Activated naive CD4-positive, alpha-beta T cell treated with anti-CD3 and anti-CD28 coated beads for 36 hours (primary cell): ENCODE data around the gene KRTAP19-4. TPM values are rescaled to one million over a fixed set of nuclear protein-coding genes. Genes with fewer than 3 reads are reported as not detected.

ENCODE experiments used
- CTCF ChIA-PET: fragments of 350-600 bp; sonication (Branson Sonifier 250); formaldehyde crosslinking; loops from one replicate; lab custom pipeline; 2021; ENCODE audit warnings: antibody characterized with exemption; lab: Charles Lee
- DNase-seq: peaks from one replicate; pipeline ENCODE4 v3.0.0-alpha.2; 2020
- H3K27ac Mint-ChIP-seq: one replicate; pipeline ENCODE4 v1.8.0; 2021; ENCODE audit warnings: mild to moderate bottlenecking, mixed read lengths
- H3K27me3 Mint-ChIP-seq: one replicate; pipeline ENCODE4 v1.8.0; 2021; ENCODE audit warnings: low read depth, mixed read lengths
- H3K36me3 Mint-ChIP-seq: one replicate; pipeline ENCODE4 v1.8.0; 2021; ENCODE audit warnings: low read depth, mixed read lengths
- H3K4me1 Mint-ChIP-seq: one replicate; pipeline ENCODE4 v1.8.0; 2021; ENCODE audit warnings: low read depth, mixed read lengths
- H3K4me3 Mint-ChIP-seq: one replicate; pipeline ENCODE4 v1.8.0; 2021; ENCODE audit warnings: mild to moderate bottlenecking, moderate library complexity, mixed read lengths
- H3K9me3 Mint-ChIP-seq: one replicate; pipeline ENCODE4 v1.8.0; 2021; ENCODE audit warnings: mixed read lengths
- intact Hi-C: fragments of 100-400 bp; cut with micrococcal nuclease; formaldehyde crosslinking; loops from one replicate; pipeline ENCODE4 v1.15.1; 2023
- total RNA-seq, 2 experiments: library from RNA; stranded (reverse); gene quantifications; one replicate each; pipeline ENCODE4 v1.2.3, GENCODE V29; 2021

KRTAP19-4 gene
- total RNA-seq, 2 experiments from 2014 or later: not detected

DNA sequence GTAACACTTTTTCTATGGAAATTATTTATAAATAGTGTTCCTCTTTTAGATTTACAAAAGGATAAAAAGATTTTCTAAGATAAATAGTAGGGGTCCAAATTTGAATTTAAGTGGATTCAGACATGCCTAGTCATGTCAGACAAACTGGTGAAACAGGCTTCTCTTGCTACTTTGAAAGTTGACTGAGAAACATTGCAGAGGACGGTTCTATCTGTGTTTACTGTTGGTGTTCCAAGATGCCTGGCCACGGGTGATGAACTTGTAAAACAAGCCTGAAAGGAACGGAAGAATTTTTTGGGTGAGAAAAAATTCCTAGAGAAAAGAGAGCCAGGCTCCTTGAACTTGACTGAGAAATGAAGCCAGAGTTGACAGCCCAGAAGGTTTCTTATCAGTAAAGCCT, 19.0 kb downstream of the KRTAP19-4 start:
- Mint-ChIP-seq H3K4me3 (no peak overlapping the region), H3K27ac (no peak overlapping the region), H3K9me3 (no peaks in the 10 kb centered on the region), H3K27me3 (peaks cover 2% of the 10 kb centered on the region), H3K4me1 (no peaks in the 10 kb centered on the region), H3K36me3 (no peaks in the 10 kb centered on the region)
- CTCF ChIA-PET: interaction anchor here (0.6 to 1.2 kb wide), 3 partner anchors 44 to 608 kb away, joined by 3 to 4 read pairs (median 3); no protein-coding TSS in a partner anchor
- intact Hi-C loops: no loop called here
- no peak for DNase-seq

GRCh38 chr21:30468900-30469714, 27.9 kb downstream of the KRTAP19-4 start:
- CTCF ChIA-PET: no interaction called here
- no peak overlapping the region for H3K4me3 Mint-ChIP-seq
- no peaks in the 10 kb centered on the region for H3K36me3 Mint-ChIP-seq
- intact Hi-C loops: no loop called here
- no peak for DNase-seq
- peaks cover 8% of the 10 kb centered on the region for H3K27me3 Mint-ChIP-seq
- H3K4me1 Mint-ChIP-seq: no peaks in the 10 kb centered on the region
- H3K27ac Mint-ChIP-seq: no peak overlapping the region
- no peaks in the 10 kb centered on the region for H3K9me3 Mint-ChIP-seq

- H3K4me1 Mint-ChIP-seq: no peaks in the 10 kb centered on the region
- CTCF ChIA-PET: no interaction called here
- no peak overlapping the region for H3K4me3 Mint-ChIP-seq
- H3K9me3 Mint-ChIP-seq: no peaks in the 10 kb centered on the region
- intact Hi-C loops: no loop called here
- peaks cover 5% of the 10 kb centered on the region for H3K27me3 Mint-ChIP-seq
- no peak overlapping the region for H3K27ac Mint-ChIP-seq
- no peaks in the 10 kb centered on the region for H3K36me3 Mint-ChIP-seq
- DNase-seq: no peak
These were observed 33.3 kb downstream of the KRTAP19-4 start for GRCh38 chr21:30463713-30464112.

DNA sequence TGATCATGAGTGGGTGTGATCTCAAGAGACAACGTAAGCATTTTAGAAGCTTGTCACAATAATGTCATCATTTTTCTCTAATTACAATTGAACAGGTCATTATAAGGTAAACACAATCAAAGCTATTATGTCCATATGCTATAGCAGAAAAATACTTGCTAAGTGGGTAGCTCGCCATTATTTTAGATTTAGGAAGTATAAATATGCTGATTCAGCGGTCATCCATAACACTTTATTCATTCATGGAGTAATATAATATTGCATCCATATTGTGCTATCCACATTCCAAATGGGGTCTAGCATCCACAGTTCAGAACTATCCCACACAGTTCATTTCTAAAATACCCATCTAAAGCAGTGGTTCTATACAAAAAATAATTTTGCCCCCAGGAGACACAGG, 48.5 kb downstream of the KRTAP19-4 start:
- Mint-ChIP-seq H3K36me3 (no peaks in the 10 kb centered on the region), H3K4me3 (no peak overlapping the region), H3K9me3 (no peaks in the 10 kb centered on the region), H3K4me1 (peaks cover 2% of the 10 kb centered on the region), H3K27me3 (peaks cover 14% of the 10 kb centered on the region), H3K27ac (no peak overlapping the region)
- CTCF ChIA-PET: interaction anchor here (1.6 kb wide), 1 partner anchor 12 kb away, joined by 6 read pairs; no protein-coding TSS in a partner anchor
- intact Hi-C loops: no loop called here
- no peak for DNase-seq

- Mint-ChIP-seq H3K4me3 (no peak overlapping the region), H3K36me3 (no peaks in the 10 kb centered on the region), H3K27me3 (peaks cover 14% of the 10 kb centered on the region), H3K27ac (no peak overlapping the region), H3K4me1 (peaks cover 2% of the 10 kb centered on the region), H3K9me3 (no peaks in the 10 kb centered on the region)
- CTCF ChIA-PET: interaction anchor here (1.6 kb wide), 1 partner anchor 10 kb away, joined by 6 read pairs; no protein-coding TSS in a partner anchor
- DNase-seq: no peak
- intact Hi-C loops: no loop called here
These were observed 49.9 kb downstream of the KRTAP19-4 start for GRCh38 chr21:30447056-30447455.

Other genes starting within 250 kb of the KRTAP19-4 start
- not detected for gene KRTAP24-1, start 214.2 kb downstream of the KRTAP19-4 start, total RNA-seq
- not detected for gene KRTAP25-1, start 207.7 kb downstream of the KRTAP19-4 start, total RNA-seq
- not detected for gene KRTAP26-1, start 176.8 kb downstream of the KRTAP19-4 start, total RNA-seq
- gene KRTAP27-1, start 159.5 kb downstream of the KRTAP19-4 start, total RNA-seq: not detected
- not detected for gene KRTAP23-1, start 148.6 kb downstream of the KRTAP19-4 start, total RNA-seq
- gene KRTAP13-2, start 124.9 kb downstream of the KRTAP19-4 start, total RNA-seq: not detected
- not detected for gene KRTAP13-1, start 101.1 kb downstream of the KRTAP19-4 start, total RNA-seq
- gene KRTAP13-3, start 71.2 kb downstream of the KRTAP19-4 start, total RNA-seq: not detected
- gene KRTAP13-4, start 66.9 kb downstream of the KRTAP19-4 start, total RNA-seq: not detected
- not detected for gene KRTAP15-1, start 56.9 kb downstream of the KRTAP19-4 start, total RNA-seq
- not detected for gene KRTAP19-1, start 16.8 kb downstream of the KRTAP19-4 start, total RNA-seq
- not detected for gene KRTAP19-2, start 9.7 kb downstream of the KRTAP19-4 start, total RNA-seq
- gene KRTAP19-3, start 5.2 kb downstream of the KRTAP19-4 start, total RNA-seq: not detected
- gene KRTAP19-5, start 5.0 kb upstream of the KRTAP19-4 start, total RNA-seq: not detected
- not detected for gene KRTAP19-6, start 44.7 kb upstream of the KRTAP19-4 start, total RNA-seq
- not detected for gene KRTAP19-7, start 64.1 kb upstream of the KRTAP19-4 start, total RNA-seq
- gene KRTAP22-2, start 93.2 kb upstream of the KRTAP19-4 start, total RNA-seq: not detected
- gene KRTAP6-3, start 95.3 kb upstream of the KRTAP19-4 start, total RNA-seq: not detected
- not detected for gene KRTAP6-2, start 101.7 kb upstream of the KRTAP19-4 start, total RNA-seq
- gene KRTAP22-1, start 103.9 kb upstream of the KRTAP19-4 start, total RNA-seq: not detected
- not detected for gene KRTAP6-1, start 116.8 kb upstream of the KRTAP19-4 start, total RNA-seq
- gene KRTAP20-1, start 119.3 kb upstream of the KRTAP19-4 start, total RNA-seq: not detected
- not detected for gene KRTAP20-4, start 123.5 kb upstream of the KRTAP19-4 start, total RNA-seq
- not detected for gene KRTAP20-2, start 138.0 kb upstream of the KRTAP19-4 start, total RNA-seq
- not detected for gene KRTAP20-3, start 145.7 kb upstream of the KRTAP19-4 start, total RNA-seq
- gene KRTAP21-3, start 221.6 kb upstream of the KRTAP19-4 start, total RNA-seq: not detected